Cerebellar cortex (tissue), 1 donor: ENCODE results near the gene SART1.

Experiments used
- DNase-seq: peaks from one replicate; pipeline ENCODE4 v3.0.0-alpha.2; 2015; ENCODE audit warnings: low spot score

Gene SART1, protein sequence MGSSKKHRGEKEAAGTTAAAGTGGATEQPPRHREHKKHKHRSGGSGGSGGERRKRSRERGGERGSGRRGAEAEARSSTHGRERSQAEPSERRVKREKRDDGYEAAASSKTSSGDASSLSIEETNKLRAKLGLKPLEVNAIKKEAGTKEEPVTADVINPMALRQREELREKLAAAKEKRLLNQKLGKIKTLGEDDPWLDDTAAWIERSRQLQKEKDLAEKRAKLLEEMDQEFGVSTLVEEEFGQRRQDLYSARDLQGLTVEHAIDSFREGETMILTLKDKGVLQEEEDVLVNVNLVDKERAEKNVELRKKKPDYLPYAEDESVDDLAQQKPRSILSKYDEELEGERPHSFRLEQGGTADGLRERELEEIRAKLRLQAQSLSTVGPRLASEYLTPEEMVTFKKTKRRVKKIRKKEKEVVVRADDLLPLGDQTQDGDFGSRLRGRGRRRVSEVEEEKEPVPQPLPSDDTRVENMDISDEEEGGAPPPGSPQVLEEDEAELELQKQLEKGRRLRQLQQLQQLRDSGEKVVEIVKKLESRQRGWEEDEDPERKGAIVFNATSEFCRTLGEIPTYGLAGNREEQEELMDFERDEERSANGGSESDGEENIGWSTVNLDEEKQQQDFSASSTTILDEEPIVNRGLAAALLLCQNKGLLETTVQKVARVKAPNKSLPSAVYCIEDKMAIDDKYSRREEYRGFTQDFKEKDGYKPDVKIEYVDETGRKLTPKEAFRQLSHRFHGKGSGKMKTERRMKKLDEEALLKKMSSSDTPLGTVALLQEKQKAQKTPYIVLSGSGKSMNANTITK

GRCh38 chr11:65961267-65962140 is at the start of gene SART1:
Gene SART1, plus strand, starts transcription at chr11:65961734. Its CDS starts 47 bp downstream, at chr11:65961781.
- DNase-seq: peak; percentile 99

DNA sequence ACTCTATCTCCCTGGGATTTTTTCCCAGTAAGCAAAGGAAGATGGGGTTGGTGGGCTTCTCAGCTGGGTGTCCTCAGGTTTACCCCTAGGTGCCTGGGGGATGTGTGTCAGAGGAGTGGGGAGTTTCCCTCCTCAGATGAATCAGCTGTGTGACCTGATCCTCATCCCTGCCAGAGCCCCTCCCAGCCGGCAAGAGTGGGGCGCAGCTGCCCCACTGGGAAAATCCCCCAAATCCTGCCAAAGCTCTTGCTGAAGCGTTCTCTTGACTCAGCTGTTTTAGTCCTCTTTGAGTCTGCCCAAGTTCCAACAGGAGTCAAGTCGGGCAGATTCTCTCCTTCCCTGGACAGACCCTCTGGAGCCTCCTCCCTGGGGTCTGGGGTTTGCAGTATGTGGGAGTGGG is 48.7 kb upstream of the SART1 start:
- DNase-seq: no peak

- peak; percentile 89 for DNase-seq
These were observed 46.3 kb upstream of the SART1 start for GRCh38 chr11:65915101-65915820.

DNA sequence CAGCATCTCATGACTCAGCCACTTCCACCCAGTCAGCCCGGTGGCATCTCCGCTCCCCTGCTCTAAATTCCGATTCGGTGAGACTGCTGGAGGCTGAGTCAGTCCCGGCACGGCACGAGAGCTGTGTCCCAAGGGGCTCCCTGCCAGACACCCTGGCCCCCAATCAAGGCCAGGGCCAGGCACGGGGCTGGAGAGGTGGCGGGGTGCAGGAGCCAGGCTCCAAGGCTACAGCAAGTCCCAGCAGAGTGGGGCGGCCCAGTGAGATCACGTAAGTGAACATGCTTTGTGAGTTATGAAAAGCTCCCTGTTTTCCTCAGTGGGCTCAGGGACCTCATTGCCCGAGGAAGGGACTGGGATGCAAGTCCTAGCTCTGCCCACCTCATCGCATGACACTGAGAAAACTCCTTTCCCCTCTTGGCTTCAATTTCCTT is 45.7 kb upstream of the SART1 start:
- DNase-seq: peak; percentile 73

GRCh38 chr11:65916391-65916790 is 45.1 kb upstream of the SART1 start:
- no peak for DNase-seq

- DNase-seq: no peak
These were observed 44.5 kb upstream of the SART1 start for GRCh38 chr11:65917077-65917433.

GRCh38 chr11:65917434-65918210 is 43.9 kb upstream of the SART1 start:
- DNase-seq: no peak

DNA sequence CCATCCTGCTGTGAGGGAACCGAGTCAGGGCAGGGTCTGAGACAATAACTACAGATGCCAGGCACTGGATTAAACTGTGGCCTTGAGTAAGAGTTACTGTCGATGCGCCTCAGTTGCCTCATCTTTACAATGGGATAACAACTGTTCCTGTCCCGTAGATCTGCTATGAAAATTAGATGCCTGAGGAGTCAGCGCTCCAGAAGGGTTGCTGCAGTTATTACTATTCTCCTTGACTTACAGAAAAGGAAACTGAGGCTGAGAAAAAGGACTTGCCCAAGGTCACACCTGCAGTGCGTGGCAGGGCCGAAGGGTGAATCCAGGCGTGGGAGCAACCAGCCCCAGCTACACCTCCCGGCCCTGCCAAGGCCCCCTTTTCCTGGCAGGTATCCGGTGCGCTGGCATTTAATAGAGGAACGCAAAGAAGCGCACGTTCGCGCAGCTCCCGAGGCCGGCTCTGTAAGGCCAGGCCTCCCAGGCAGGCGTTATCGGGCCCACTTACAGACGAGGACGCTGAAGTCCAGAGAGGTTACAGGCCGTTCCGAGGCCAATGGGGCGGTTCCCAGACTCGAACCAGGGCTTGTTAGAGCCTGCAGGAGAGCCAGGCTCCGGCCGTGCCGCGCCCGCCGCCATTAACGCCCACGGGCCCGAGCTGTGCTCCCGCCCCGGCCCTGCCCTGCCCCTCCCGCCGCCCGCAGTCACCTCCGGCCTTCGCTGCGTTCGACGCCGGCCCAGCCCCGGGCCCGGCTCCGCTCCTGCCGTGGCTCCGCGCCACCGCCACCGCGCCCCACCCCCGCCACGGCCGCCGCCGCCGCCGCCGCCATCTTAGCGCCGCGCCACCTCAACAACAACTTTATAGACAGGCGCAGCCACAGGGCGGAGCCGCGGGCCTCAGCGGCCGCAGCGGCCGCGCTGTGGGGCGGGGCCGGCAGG is 43.1 kb upstream of the SART1 start, which contains the start of gene C11orf68:
TSS of gene C11orf68 (minus strand) at position 852 of the 930 bp plus-strand sequence. CDS start at position 821, 31 bp downstream.
- peak; percentile 57 for DNase-seq

DNA sequence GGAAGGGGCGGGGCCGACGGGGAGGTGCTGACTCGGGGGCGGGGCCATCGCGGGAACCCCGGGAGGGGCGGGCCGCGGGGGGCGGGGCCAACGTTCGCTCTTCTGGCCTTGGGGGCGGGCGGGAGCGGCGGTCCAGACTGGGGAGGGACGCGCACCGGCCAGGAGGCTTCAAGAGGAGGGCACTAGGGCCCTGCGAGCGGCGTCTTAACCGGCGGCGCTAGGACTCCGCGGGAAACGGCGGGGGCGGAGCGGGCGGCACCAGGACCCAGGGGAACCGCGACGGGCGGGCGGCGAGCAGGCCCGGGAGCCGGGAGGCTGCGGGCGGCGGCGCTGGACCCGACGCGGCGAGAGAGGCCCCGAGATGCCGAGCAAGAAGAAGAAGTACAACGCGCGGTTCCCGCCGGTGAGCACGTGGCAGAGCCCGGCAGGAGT is 42.4 kb upstream of the SART1 start, which contains the start of gene DRAP1:
TSS of gene DRAP1 (plus strand) at position 286 of the 432 bp plus-strand sequence. CDS start at position 362, 76 bp downstream.
- DNase-seq: peak; percentile 99

DNA sequence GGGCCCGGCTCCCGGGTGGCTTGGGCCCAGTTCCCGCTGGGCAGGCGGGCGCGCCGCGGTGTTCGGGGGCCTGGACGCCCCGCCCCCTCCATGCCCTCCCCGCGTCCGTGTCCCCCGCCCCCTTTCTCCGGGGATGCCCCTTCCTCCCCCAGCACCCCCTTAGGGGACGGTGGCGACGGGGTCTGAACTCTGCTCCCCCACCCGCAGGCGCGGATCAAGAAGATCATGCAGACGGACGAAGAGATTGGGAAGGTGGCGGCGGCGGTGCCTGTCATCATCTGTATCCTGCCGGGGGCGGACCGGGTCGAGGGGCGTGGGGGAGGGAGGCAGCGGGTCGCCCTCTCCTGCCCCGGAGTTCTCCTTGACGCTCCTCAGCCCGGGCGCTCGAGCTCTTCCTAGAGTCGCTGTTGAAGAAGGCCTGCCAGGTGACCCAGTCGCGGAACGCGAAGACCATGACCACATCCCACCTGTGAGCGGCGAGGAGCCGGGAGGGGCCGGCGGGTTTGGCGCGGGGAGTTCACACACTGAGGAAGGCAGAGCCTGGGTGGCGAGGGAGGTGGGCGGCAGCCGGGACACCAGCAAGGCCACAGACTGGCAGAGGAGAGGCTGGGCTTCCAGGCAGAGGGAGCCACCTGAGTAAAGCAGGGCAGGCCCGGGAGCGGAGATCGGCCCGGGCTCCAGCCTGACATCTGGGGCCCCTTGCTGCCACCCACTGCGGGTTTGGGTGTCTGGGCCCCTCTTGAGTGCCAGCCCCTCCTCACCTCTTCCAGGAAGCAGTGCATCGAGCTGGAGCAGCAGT is 41.8 kb upstream of the SART1 start:
- no peak for DNase-seq

DNA sequence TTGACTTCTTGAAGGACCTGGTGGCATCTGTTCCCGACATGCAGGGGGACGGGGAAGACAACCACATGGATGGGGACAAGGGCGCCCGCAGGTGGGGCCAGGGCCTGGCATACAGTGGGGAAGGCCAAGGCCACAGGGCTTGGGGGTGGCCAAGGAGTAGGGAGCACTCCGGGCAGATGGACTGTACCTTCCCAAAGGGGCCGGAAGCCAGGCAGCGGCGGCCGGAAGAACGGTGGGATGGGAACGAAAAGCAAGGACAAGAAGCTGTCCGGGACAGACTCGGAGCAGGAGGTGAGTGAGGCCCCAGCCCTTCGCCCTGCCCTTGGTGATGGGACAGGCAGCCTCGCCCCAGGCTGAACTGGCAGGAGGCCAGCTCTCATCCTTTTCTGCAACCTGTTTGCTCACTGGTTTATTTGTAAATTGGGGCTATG is 41.1 kb upstream of the SART1 start:
- no peak for DNase-seq

DNA sequence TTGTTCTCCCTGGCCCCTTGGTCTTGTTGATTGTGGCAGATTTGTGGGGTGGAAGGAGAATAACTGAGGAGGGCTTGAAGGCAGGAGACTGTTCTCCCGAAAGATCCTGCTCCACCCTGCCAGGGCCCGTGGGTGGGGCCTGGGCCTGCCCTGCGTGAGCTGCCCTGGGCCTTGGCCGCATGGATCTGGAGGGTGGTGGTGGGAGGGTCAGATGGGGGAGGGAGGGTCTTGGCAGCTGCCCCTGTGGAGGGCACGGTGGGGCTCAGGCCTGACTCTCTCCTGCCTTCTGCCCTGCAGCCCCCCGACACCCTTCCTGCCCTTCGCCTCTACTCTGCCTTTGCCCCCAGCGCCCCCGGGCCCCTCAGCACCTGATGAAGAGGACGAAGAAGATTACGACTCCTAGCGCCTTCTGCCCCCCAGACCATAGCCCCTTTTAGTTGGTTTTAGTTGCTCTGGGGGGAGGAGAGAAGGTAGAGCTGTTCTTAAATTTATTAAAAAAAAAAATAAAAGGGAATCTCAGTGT is 40.4 kb upstream of the SART1 start:
- DNase-seq: no peak

- DNase-seq: no peak
These were observed 39.7 kb upstream of the SART1 start for GRCh38 chr11:65921876-65922275.

DNA sequence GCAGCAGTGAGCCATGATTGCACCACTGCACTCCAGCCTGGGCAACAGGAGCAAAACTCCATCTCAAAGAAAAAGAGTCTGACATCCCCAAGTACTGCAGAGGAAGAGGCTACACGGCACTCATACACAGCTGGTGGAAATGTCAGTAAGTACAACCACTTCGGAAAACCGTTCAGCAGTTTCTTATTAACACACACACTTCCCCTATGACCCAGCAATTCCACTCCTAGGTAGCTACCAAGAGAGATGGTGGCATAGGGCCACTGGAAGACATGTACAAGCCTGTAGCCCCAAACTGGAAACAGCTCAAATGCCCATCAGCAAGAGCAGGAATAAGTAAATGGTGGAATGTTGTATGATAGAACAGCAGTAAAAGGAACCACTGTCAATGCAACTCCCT is 39.0 kb upstream of the SART1 start:
- no peak for DNase-seq

DNA sequence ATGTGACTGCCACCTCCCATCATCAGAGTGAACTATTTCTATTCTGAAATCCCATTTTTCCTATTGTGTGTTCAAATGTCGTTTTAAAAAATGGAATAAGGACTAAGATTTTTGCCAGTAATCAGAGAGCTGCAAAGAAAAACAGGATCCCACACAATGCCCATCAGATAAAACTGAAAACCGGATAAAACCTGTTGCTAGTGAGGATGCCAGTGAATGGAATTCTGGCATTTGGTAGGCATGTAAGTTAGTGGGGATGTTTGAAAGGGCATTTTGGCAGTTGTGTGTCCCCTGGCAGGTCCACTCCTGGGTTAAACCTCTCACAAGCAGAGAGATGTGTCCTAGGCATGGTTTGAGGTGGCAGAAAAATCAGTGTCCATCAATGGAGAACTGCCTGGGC is 36.1 kb upstream of the SART1 start:
- no peak for DNase-seq

- DNase-seq: no peak
These were observed 33.6 kb upstream of the SART1 start for GRCh38 chr11:65927904-65928397.

DNA sequence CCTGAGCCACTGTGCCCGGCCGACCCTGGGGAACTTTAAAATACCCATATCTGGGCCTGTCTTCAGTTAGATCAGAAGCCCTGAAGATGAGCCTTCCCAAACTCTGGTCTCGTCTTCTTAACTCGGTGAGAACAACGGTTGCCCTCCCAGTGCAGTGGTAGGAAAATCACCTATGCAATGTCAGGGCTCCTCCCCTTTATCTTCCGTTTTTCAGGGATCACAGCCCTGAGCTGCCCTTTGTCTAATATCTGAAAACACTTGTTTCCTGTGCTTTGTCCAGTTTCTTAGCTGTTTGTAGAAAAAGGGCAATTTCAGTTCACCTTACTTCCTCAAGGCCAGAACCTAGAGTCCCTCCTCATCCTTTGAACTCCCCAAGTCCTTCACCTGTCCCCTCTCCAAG is 32.9 kb upstream of the SART1 start:
- no peak for DNase-seq
